RWPE2 (cell line): ENCODE measurements around the gene ABHD11.

Experiments used
- ATAC-seq: fragments of 200-7000 bp; cut with Tn5 transposase; 3 replicates; pipeline ENCODE4 v1.9.1; 2021; ENCODE audit warnings: low read depth
- DNase-seq: peaks from one replicate; pipeline ENCODE4 v3.0.0-alpha.2; 2020; ENCODE audit warnings: low spot score
- H3K27ac ChIP-seq: fragments of 450-650 bp; 2 replicates; pipeline ENCODE4 v1.5.1; 2017; ENCODE audit warnings: mild to moderate bottlenecking; ENCODE audit not compliant: poor library complexity, severe bottlenecking
- H3K27me3 ChIP-seq: fragments of 250-450 bp; sonication (Bioruptor Pico); 2 replicates; pipeline ENCODE4 v1.5.1; 2021; ENCODE audit warnings: mild to moderate bottlenecking, moderate library complexity; ENCODE audit not compliant: insufficient read depth, poor library complexity, severe bottlenecking
- H3K36me3 ChIP-seq: fragments of 250-450 bp; sonication (Bioruptor Pico); 2 replicates; pipeline ENCODE4 v1.5.1; 2020; ENCODE audit warnings: low read depth, mild to moderate bottlenecking, moderate library complexity
- H3K4me1 ChIP-seq: fragments of 250-450 bp; sonication (Bioruptor Pico); 2 replicates; pipeline ENCODE4 v1.5.1; 2021; ENCODE audit warnings: mild to moderate bottlenecking, moderate library complexity; ENCODE audit not compliant: insufficient read depth, poor library complexity, severe bottlenecking
- H3K4me3 ChIP-seq: fragments of 250-450 bp; sonication (Bioruptor Pico); 2 replicates; pipeline ENCODE4 v1.5.1; 2021; ENCODE audit warnings: mild to moderate bottlenecking, moderate library complexity; ENCODE audit not compliant: severe bottlenecking
- H3K9me3 ChIP-seq: fragments of 250-450 bp; sonication (Bioruptor Pico); 2 replicates; pipeline ENCODE4 v1.5.1; 2021; ENCODE audit warnings: mild to moderate bottlenecking, moderate library complexity; ENCODE audit not compliant: severe bottlenecking
- TF ChIP-seq, protein P1 (sequence below): fragments of 450-650 bp; IDR thresholded peaks from one replicate; pipeline ENCODE4 v1.5.1; 2017; ENCODE audit warnings: mild to moderate bottlenecking, moderate library complexity; ENCODE audit not compliant: poor library complexity, severe bottlenecking

The ABHD11 gene

DNA sequence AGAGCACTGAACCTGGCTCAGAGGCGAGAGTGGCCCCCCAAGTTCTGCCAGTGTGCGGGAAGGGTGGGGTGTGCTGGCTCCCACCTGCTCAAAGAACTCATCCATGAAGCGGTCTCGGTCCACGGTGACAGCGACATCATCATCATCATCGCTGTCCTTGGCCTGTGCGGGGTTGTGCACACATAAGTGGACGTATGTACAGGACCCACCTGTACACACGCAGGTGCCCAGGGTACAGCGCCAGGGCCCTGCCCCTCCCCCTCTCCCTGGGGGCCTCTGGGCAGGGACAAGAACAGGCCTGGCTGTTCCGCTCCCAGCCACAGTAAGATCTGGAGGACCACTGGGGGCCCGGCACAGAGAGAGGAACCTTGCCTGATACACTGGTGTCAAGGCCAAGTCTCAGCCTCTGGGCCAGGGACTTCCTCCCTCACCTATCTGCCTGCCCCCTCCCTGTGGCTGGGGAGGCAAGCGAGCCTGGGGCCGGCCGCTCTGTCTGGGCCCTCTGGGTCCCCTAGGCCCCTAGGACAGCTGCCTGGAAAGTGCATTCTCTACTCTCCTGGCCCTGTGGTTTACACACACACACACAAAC lies 29.5 kb downstream of the ABHD11 start:
- H3K4me3 ChIP-seq = no peak overlapping the region
- H3K36me3 ChIP-seq = peaks cover 23% of the 10 kb centered on the region
- DNase-seq (no peak), ATAC-seq (no peak)
- no peaks in the 10 kb centered on the region for H3K9me3 ChIP-seq
- H3K27me3 ChIP-seq = no peaks in the 10 kb centered on the region
- TF ChIP-seq, protein P1, sequence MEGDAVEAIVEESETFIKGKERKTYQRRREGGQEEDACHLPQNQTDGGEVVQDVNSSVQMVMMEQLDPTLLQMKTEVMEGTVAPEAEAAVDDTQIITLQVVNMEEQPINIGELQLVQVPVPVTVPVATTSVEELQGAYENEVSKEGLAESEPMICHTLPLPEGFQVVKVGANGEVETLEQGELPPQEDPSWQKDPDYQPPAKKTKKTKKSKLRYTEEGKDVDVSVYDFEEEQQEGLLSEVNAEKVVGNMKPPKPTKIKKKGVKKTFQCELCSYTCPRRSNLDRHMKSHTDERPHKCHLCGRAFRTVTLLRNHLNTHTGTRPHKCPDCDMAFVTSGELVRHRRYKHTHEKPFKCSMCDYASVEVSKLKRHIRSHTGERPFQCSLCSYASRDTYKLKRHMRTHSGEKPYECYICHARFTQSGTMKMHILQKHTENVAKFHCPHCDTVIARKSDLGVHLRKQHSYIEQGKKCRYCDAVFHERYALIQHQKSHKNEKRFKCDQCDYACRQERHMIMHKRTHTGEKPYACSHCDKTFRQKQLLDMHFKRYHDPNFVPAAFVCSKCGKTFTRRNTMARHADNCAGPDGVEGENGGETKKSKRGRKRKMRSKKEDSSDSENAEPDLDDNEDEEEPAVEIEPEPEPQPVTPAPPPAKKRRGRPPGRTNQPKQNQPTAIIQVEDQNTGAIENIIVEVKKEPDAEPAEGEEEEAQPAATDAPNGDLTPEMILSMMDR = no peak
- peaks cover 29% of the 10 kb centered on the region for H3K4me1 ChIP-seq
- H3K27ac ChIP-seq = no peak overlapping the region

- H3K4me3 ChIP-seq = no peak overlapping the region
- TF ChIP-seq, protein P1 = no peak
Observed at GRCh38 chr7:73707045-73707631, 31.5 kb downstream of the ABHD11 start.

DNA sequence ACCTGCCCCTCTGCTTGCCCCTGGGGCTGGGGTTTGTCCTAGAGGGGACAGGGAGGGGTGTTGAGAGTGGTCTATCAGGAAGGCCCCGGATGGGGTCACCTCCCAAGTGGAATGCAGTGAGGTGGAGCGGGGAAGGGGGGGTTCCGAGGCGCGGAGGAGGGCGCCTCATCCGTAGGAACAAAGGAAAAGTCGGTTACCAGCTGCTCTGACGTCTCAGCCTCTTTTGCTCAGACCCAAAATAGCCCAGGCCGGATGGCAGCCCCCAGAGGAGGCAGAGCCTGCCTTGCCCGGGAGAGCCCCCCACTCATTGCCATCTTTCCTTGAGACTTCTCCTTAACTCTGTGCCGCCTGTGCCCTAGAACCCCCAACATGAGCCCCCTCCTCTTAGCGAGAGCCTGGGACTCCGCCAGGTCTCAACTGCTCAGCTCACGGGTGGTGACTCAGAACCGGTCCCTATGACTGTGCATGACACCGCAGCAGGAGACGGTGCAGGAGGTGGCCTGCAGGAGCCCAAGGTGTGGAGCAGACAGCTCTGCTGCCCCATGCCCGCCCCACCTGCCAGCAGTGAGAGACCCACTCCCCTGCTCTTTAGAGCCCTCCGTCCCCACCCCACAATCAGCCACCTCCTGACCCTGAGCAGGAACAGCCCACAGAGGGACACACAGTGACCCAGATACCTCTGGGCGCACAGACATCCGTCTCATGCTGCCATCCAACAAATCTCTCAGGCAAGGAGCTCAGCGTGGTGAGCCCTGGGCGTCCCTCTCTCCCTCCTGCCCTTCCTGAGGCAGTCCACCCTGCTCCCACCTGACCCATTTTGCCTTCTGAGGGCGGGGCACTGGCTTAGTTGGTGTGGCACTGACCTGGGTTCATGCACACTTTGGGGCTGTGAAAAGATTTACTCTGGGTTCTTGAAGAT lies 32.2 kb downstream of the ABHD11 start:
- DNase-seq (no peak), ATAC-seq (peak; percentile 65)
- H3K36me3 ChIP-seq = peaks cover 29% of the 10 kb centered on the region
- H3K9me3 ChIP-seq = no peaks in the 10 kb centered on the region
- peak overlapping the region; percentile 72 for H3K27ac ChIP-seq
- H3K4me3 ChIP-seq = no peak overlapping the region
- TF ChIP-seq, protein P1 = no peak
- H3K27me3 ChIP-seq = no peaks in the 10 kb centered on the region
- H3K4me1 ChIP-seq = peaks cover 29% of the 10 kb centered on the region

More at GRCh38 chr7:73707045-73707631, 31.5 kb downstream of the ABHD11 start:
- H3K27me3 ChIP-seq = no peaks in the 10 kb centered on the region
- H3K36me3 ChIP-seq = peaks cover 21% of the 10 kb centered on the region
- DNase-seq (peak; percentile 88), ATAC-seq (peak; percentile 53)
- H3K9me3 ChIP-seq = no peaks in the 10 kb centered on the region
- peak overlapping the region; percentile 72 for H3K27ac ChIP-seq
- peaks cover 29% of the 10 kb centered on the region for H3K4me1 ChIP-seq

- TF ChIP-seq, protein P1 = no peak
- Histone ChIP-seq H3K36me3 (peaks cover 32% of the 10 kb centered on the region), H3K9me3 (no peaks in the 10 kb centered on the region), H3K27ac (peak overlapping the region; percentile 72), H3K4me1 (peaks cover 29% of the 10 kb centered on the region), H3K27me3 (no peaks in the 10 kb centered on the region), H3K4me3 (no peak overlapping the region)
- no peak for DNase-seq
- no peak for ATAC-seq
Observed at GRCh38 chr7:73705551-73705920, 33.1 kb downstream of the ABHD11 start.
